HG02610 (cell line): ENCODE measurements around the gene NACC1.
A peak's percentile ranks its signal among the peaks of the same experiment; 100 is the strongest.
"Not testable (repeated sequence)": the region's sequence is repeated elsewhere in the genome, so short reads cannot be mapped to it uniquely, and the experiment has no call there.

ENCODE experiments used
- ATAC-seq: cut with Tn5 transposase; IDR thresholded peaks from one replicate; pipeline ENCODE4 v1.9.1; 2021; ENCODE audit warnings: mild to moderate bottlenecking, moderate library complexity; ENCODE audit not compliant: unreplicated experiment

Gene NACC1

DNA sequence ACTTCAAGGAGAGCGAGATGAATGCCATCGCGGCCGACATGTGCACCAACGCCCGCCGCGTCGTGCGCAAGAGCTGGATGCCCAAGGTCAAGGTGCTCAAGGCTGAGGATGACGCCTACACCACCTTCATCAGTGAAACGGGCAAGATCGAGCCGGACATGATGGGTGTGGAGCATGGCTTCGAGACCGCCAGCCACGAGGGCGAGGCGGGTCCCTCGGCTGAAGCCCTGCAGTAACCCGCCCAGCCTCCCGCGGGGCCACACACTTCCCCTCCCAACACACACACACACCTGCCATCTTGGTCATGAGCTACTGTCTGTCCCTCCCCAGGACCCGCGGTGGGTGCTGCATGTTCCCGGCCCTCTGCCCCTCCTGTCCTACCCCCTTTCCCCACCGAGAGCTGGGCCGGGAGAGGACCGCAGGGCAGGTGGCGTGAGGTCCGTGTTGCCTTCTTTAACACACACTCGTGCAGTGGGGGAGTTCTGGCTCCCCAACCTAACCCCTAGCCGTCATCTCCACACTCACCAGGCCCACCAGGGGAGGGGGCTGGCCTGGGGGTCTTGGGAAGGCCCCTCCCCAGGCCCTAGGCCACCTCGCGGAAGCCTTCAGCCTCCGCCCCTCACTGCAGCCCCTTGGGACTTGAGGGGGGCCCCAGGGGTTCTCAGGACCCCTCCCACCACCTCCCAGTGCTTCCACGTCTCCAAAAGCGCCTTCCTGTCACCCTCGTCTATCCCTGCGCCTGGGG is 20.3 kb downstream of the NACC1 start:
- ATAC-seq = no peak

DNA sequence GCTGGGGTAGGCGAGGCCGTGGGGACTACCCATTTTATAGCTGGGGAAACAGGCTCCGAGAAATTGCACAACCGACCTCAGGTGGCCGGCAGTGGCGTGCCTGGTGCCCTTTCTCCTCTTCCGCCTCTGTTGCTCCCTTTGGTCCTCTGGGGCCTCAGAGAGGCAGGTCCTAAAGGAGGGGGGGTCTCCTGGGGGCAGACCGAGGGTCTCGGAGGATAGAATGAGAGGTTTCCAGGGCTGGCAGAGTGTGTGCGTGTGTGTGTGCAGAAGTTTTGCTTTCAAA is 20.8 kb downstream of the NACC1 start:
- ATAC-seq = no peak

GRCh38 chr19:13139633-13140311 is 21.7 kb downstream of the NACC1 start:
- no peak for ATAC-seq

GRCh38 chr19:13146763-13147563 is 28.9 kb downstream of the NACC1 start:
- ATAC-seq = no peak

GRCh38 chr19:13149173-13149627 is 31.1 kb downstream of the NACC1 start:
- not testable (repeated sequence) for ATAC-seq

GRCh38 chr19:13149628-13150186 is 31.6 kb downstream of the NACC1 start:
- ATAC-seq = no peak

DNA sequence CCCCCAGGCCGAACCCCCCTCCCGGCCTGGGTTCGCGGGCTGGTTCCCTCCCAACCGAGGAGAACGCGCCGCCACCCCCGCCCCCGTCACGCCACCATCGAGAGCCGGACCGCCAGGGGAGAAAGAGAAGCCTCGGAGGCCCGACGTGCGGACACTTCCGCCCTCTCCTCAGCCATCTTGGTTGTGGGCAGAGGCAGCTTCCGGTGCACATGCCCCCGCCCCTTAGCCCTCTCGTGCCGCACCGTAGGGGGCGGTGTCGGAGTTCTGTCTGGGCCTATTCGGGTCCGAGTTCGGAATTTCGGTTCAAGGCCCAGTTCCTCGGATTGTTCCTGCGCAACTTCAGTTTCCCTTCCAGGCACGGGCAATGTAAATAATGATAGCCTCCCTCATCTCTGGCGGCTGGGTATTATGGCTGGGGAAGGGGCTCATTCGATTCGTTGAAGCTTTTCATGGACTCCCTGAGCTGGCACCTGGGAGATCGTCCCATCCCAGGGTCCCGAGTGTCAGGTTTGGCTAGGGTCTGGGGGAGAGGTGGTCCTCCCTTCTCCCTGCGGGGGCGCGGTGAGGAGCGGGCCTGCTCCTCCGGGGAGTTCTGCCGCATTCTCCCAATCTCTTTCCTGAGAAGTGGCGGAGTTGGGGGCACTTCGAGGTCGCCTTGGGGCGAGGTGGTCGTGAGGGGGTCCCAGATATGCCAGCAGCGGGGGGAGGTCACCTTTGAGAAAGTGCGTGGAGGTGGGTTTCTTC is 32.3 kb downstream of the NACC1 start, which contains the start of the genes IER2 and STX10:
Gene IER2, plus strand, starts transcription at position 225 of the 744 bp plus-strand sequence. CDS start 2,776 bp downstream, outside the sequence.
Gene STX10, minus strand, starts transcription at position 189 of the 744 bp plus-strand sequence. CDS start 202 bp downstream, outside the sequence.
- ATAC-seq = peak; percentile 36

- no peak for ATAC-seq
These were observed 33.0 kb downstream of the NACC1 start for GRCh38 chr19:13150931-13151604.

DNA sequence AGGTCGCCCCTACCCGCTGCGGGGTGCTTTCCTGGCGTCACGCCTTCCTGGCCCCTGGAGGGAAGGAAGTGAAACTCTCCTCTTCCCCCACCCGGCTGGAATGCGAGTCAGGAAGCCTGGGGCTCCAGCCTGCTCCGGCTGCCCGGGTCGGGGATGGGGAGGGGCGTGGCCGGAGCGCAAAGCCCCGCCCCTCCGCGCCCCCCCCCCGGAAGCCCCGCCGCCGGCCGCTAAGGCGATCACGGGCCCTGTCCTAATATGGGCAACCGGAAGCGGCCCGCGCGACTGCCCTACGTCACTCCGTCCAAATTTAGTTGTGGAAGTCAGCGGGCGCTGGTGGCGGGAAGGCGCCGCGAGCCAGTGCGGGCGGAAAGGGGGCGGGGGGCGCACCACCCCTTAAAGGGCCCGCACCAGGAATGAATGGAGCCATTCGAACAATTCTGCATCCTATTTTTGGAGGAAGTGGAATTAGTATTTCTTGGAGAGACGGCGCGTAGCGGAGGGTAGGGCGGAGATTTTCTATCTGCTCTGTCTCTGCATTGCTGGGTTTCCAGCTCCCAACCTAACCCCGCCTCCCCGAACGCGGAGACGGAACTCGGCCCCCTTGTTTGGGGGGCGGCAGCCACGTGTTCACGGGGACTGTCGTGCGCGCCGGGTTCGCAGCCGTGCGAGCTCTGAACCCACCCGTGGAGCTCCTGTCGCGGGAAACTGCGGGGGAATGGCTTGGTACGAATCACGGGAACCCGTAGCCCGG is 33.7 kb downstream of the NACC1 start:
- ATAC-seq = peak; percentile 37

DNA sequence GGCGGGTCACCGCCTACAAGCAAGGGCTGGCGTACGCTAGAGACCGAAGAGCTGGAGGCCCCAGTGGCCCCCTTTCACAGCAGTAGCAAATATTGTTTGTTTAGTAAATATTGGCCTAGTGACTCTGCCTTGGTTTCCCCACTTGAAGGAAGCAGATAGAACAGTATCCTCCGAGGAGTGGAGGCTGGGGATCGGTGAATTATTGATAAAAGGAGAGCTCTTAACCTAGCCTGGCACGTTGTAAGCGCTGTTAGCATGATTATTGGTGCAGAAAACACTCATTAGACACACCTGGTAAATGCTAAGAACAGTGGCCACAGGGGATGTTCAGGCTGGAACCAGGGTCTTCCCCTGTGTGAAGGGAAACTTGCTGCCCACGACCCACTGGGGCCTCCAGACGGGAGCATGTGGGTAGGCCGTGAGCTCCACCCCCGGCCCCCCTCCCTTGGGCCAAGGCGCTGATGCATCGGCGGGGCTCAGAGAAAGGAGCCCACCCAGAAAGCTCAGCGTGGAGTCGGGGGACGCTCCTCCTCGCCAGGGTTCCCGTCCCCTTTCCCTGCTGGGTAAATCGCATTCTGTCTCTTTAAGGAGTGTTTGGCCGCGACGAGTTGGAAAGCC is 34.4 kb downstream of the NACC1 start:
- peak; percentile 10 for ATAC-seq

GRCh38 chr19:13152974-13153568 is 35.0 kb downstream of the NACC1 start:
- ATAC-seq = peak; percentile 23

DNA sequence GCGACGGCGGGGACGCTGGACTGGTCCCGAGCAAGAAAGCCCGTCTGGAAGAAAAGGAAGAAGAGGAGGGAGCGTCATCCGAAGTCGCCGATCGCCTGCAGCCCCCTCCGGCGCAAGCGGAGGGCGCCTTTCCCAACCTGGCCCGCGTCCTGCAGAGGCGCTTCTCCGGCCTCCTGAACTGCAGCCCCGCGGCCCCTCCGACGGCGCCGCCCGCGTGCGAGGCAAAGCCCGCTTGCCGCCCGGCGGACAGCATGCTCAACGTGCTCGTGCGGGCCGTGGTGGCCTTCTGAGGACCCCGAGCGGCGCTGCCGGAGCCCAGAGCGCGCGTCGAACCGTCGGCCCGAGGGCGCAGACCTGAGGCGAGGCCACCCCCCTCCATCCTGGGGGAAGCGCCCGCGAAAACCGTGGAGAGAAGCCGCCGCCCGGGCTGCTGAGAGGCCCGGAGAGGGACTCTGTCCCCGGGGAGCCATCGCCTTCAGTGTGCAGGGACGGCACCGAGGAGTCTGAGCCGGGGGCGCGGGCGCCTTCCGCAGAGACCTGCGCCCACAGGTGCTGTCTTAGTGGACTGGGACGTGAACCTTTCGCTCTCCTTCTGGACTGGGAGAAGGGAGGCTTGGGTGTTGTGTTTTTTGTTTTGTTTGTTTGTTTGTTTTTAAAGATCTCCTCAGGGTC is 35.6 kb downstream of the NACC1 start:
- ATAC-seq = no peak

GRCh38 chr19:13154241-13154778 is 36.2 kb downstream of the NACC1 start:
- ATAC-seq = no peak

GRCh38 chr19:13154911-13155471 is 36.9 kb downstream of the NACC1 start:
- ATAC-seq = no peak

DNA sequence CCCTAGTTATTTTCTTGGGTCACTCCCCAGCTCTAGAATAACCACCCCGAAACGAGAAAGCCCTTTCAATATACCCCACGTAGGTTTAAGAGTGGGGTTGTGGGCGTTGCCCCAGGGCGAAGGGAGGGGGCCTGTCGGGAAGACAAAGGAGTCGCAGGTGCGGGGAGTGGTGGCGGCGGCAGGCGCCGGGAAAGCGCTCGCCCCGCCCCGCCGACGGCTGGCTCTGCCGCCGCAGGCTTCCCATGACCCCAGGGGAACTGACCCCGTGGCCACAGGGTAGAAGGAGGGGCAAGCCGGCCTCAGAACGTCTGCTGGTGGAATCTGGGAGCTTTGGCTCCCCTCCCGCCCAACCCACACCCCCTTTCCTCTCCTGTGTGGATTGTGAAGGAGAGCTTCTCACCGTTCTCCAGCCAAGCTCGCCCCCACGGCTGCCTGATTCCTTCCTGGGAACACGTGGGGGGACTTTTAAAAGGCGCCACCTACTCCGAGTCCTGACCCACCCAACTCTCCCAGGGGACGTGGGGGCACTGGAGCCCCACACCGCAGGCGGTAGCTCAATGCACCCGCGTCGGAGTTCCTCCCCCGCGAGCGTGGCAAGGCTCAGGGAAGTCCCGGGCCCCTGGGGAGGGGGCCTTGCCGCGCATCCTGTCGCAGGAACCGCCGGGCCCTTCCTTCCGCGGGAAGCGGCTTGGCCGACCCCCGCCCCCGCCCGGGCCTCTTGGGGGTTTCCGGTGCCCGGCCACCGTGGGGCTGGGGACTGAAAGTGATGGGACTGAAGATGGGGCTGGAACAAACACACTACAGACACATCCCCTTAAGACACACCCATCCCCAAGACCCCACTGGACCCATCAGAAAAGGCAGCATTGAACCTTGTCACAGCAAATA is 37.7 kb downstream of the NACC1 start:
- ATAC-seq = peak; percentile 17

DNA sequence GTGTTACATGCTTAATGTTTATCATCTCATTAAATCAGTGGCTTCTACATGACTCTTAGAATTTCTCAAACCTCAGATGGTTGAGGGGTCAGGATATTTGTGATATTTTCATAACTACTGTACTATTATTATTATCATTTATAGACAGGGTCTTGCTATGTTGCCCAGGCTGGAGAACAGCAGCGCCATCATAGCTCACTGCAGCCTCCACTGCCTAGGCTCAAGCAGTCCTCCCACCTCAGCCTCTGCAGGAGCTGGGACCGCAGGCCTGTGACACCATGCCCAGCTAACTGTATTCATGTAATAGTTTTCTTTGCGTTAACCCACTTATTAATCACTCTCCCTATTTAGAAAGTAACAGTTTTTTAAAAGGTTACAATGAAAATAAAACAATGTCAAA is 41.6 kb downstream of the NACC1 start:
- ATAC-seq = no peak
